Measurements from ENCODE around the gene PCDHB2.

GRCh38 chr5:141084487-141084989 lies 9.9 kb upstream of the PCDHB2 start:
- TF ChIP-seq CTCF (IDR thresholded peaks at IDR 0.05; ENCODE audit: low read length) (peak; percentile 89), EZH2phosphoT487 (IDR thresholded peaks at IDR 0.05; ENCODE audit: low read length) (no peak)

Data from MM.1S (cell line).